K562 (cell line): Measurements from ENCODE around the gene CD52. TPM values are rescaled to one million over a fixed set of nuclear protein-coding genes. Genes with fewer than 3 reads are reported as not detected.

Source experiments
- ATAC-seq: fragments of 200-7000 bp; cut with Tn5 transposase; 3 replicates; pipeline ENCODE4 v1.9.1; 2020; ENCODE audit warnings: moderate library complexity
- BruUV-seq: library from RNA; stranded (reverse); fragments of 400-500 nt; replicated peaks from 2 replicates; lab custom pipeline; 2021; lab: Mats Ljungman, UMichigan
- CTCF ChIA-PET: fragments of 300-600 bp; formaldehyde crosslinking; extraction: SDS; loops from one replicate; lab custom pipeline; 2021; ENCODE audit warnings: low intra/inter-chr PET ratio; lab: Yijun Ruan, JAX
- POLR2A ChIA-PET: fragments of 300-600, 350-650 bp; sonication (Branson Sonifier 250); formaldehyde crosslinking; extraction: SDS; loops from one replicate; lab custom pipeline; 2021; ENCODE audit warnings: antibody characterized with exemption, inconsistent platforms; lab: Yijun Ruan, JAX
- DNase-seq, 4 experiments: peaks; one replicate each; pipeline versions ENCODE4 v3.0.0 to v3.0.0-alpha.2; 2011 to 2018; ENCODE audit warnings: low spot score in 3 of 4, mixed read lengths in 3 of 4; ENCODE audit errors: extremely low read depth in 1 of 4
- FAIRE-seq: peaks from 2 replicates; lab custom pipeline; 2011; peaks lifted over from hg19 to GRCh38; lab: Jason Lieb, UNC
- H2AFZ ChIP-seq: 2 replicates; pipeline ENCODE4 v1.6.0; 2011; ENCODE audit warnings: low read depth, low read length, control low read depth, inconsistent platforms
- H3K27ac ChIP-seq: fragments of 200-600 bp; 3 replicates; pipeline ENCODE4 v1.8.0; 2011; ENCODE audit warnings: low read depth, mild to moderate bottlenecking, control low read depth, inconsistent platforms, low read length, moderate library complexity, mixed read lengths; ENCODE audit errors: extremely low read depth
- H3K27me3 ChIP-seq, 2 experiments: fragments of 300-600 bp in 1 of 2; 2 replicates in 1 of 2; 3 replicates in 1 of 2; pipeline versions ENCODE4 v1.6.0 to v1.8.0; 2011; ENCODE audit warnings: inconsistent platforms in 2 of 2, low read length in 2 of 2, mild to moderate bottlenecking in 1 of 2, mixed read lengths in 1 of 2, moderate library complexity in 1 of 2; ENCODE audit not compliant: control insufficient read depth in 2 of 2, insufficient read depth in 2 of 2
- H3K36me3 ChIP-seq: fragments of 300-600 bp; 3 replicates; pipeline ENCODE4 v1.8.0; 2011; ENCODE audit warnings: mild to moderate bottlenecking, low read length, inconsistent platforms; ENCODE audit not compliant: control insufficient read depth, insufficient read depth
- H3K4me1 ChIP-seq, 2 experiments: fragments of 200-600 bp in 1 of 2; replicated peaks in 1 of 2; 2 replicates in 1 of 2; 3 replicates in 1 of 2; pipeline versions ENCODE4 v1.5.1 to v1.8.0; 2011; ENCODE audit warnings: inconsistent platforms in 2 of 2, low read length in 2 of 2, mild to moderate bottlenecking in 1 of 2, mixed read lengths in 1 of 2, moderate library complexity in 1 of 2; ENCODE audit not compliant: control insufficient read depth in 2 of 2, insufficient read depth in 2 of 2
- H3K4me2 ChIP-seq: 2 replicates; pipeline ENCODE4 v1.6.1; 2011; ENCODE audit warnings: low read length, control low read depth, inconsistent platforms, mixed read lengths; ENCODE audit not compliant: insufficient read depth
- H3K4me3 ChIP-seq: fragments of 200-600 bp; sonication (generic), shearing (Covaris generic); 2 replicates; pipeline ENCODE4 v1.5.1; 2016; ENCODE audit warnings: control low read depth, inconsistent platforms
- H3K79me2 ChIP-seq: fragments of 200-600 bp; 3 replicates; pipeline ENCODE4 v1.8.0; 2011; ENCODE audit warnings: low read length, inconsistent platforms; ENCODE audit not compliant: control insufficient read depth, insufficient read depth
- H3K9ac ChIP-seq, 2 experiments: 2 replicates each; pipeline versions ENCODE4 v1.6.0 to v1.6.1; 2011; ENCODE audit warnings: low read depth in 2 of 2, low read length in 2 of 2, control low read depth in 1 of 2, inconsistent platforms in 1 of 2, mild to moderate bottlenecking in 1 of 2, mixed read lengths in 1 of 2; ENCODE audit not compliant: insufficient read depth in 1 of 2
- H3K9me1 ChIP-seq: one replicate; pipeline ENCODE4 v1.6.0; 2011; ENCODE audit warnings: inconsistent platforms, mild to moderate bottlenecking, low read length, moderate library complexity; ENCODE audit not compliant: control insufficient read depth, insufficient read depth
- H3K9me3 ChIP-seq: replicated peaks from 2 replicates; pipeline ENCODE4 v1.5.1; 2011; ENCODE audit warnings: low read depth, low read length, inconsistent platforms; ENCODE audit not compliant: control insufficient read depth, insufficient read depth
- H4K20me1 ChIP-seq: replicated peaks from 2 replicates; pipeline ENCODE4 v1.6.1; 2011; ENCODE audit warnings: low read length, inconsistent platforms, mixed read lengths; ENCODE audit not compliant: control insufficient read depth, insufficient read depth
- ADNP ChIP-seq: fragments of 200-800 bp; sonication (Bioruptor generic); IDR thresholded peaks from 2 replicates; pipeline ENCODE4 v1.6.1; 2016; ENCODE audit warnings: missing genetic modification characterization, missing compliant biosample characterization
- ARNT ChIP-seq, 2 experiments: fragments of 450-650 bp; IDR thresholded peaks; 2 replicates each; pipeline ENCODE4 v1.6.1; 2016; ENCODE audit warnings: mild to moderate bottlenecking in 1 of 2
- BCOR ChIP-seq: fragments of 450-650 bp; IDR thresholded peaks from 2 replicates; pipeline ENCODE4 v1.6.1; 2016
- BHLHE40 ChIP-seq: IDR thresholded peaks from 2 replicates; pipeline ENCODE4 v1.6.1; 2011; ENCODE audit warnings: low read length, improper control_type of control experiment
- CXXC5 ChIP-seq: fragments of 250-450 bp; sonication (Bioruptor Pico); IDR thresholded peaks from 2 replicates; pipeline ENCODE4 v1.8.0; 2022; ENCODE audit warnings: inconsistent platforms, mild to moderate bottlenecking, moderate library complexity
- ESRRB ChIP-seq: fragments of 250-450 bp; sonication (Bioruptor Pico); IDR thresholded peaks from 2 replicates; pipeline ENCODE4 v1.5.0; 2020; ENCODE audit warnings: mild to moderate bottlenecking, moderate library complexity, borderline replicate concordance
- KDM1A ChIP-seq, 2 experiments: fragments of 450-650 bp; IDR thresholded peaks; 2 replicates each; pipeline ENCODE4 v1.6.1; 2016; ENCODE audit warnings: mild to moderate bottlenecking in 2 of 2
- NR1H2 ChIP-seq: sonication (generic); formaldehyde crosslinking; IDR thresholded peaks from 2 replicates; pipeline ENCODE4 v1.4.0; 2020; ENCODE audit warnings: mild to moderate bottlenecking, missing genetic modification reagents
- NUFIP1 ChIP-seq: fragments of 450-650 bp; IDR thresholded peaks from 2 replicates; pipeline ENCODE4 v1.6.1; 2018; ENCODE audit not compliant: partially characterized antibody
- POLR2AphosphoS5 ChIP-seq: IDR thresholded peaks from 2 replicates; pipeline ENCODE4 v1.6.1; 2011; ENCODE audit warnings: mild to moderate bottlenecking, low read depth, low read length, moderate library complexity; ENCODE audit not compliant: control insufficient read depth, insufficient read depth
- PURB ChIP-seq: sonication (generic); formaldehyde crosslinking; IDR thresholded peaks from 2 replicates; pipeline ENCODE4 v1.9.0; 2021; ENCODE audit warnings: low read depth, mild to moderate bottlenecking, missing genetic modification reagents
- RBM25 ChIP-seq: fragments of 200-400 bp; formaldehyde crosslinking; IDR thresholded peaks from 2 replicates; pipeline ENCODE4 v1.6.1; 2018; ENCODE audit warnings: low read length, low read depth, moderate library complexity; ENCODE audit not compliant: severe bottlenecking
- SAFB ChIP-seq: fragments of 200-400 bp; formaldehyde crosslinking; IDR thresholded peaks from 2 replicates; pipeline ENCODE4 v1.6.1; 2017; ENCODE audit warnings: low read depth, low read length, borderline replicate concordance
- SMAD4 ChIP-seq: fragments of 250-450 bp; sonication (Bioruptor Pico); conservative IDR thresholded peaks from 2 replicates; pipeline ENCODE4 v1.8.0; 2021; ENCODE audit warnings: inconsistent platforms, mild to moderate bottlenecking, moderate library complexity
- SRSF3 ChIP-seq: fragments of 200-400 bp; formaldehyde crosslinking; IDR thresholded peaks from 2 replicates; pipeline ENCODE4 v1.6.1; 2016; ENCODE audit warnings: mild to moderate bottlenecking, low read length, moderate library complexity; ENCODE audit not compliant: insufficient read depth
- ZNF121 ChIP-seq: sonication (generic); formaldehyde crosslinking; conservative IDR thresholded peaks from 2 replicates; pipeline ENCODE4 v1.8.0; 2022; ENCODE audit warnings: missing genetic modification reagents
- ZNF184 ChIP-seq: sonication (generic); formaldehyde crosslinking; IDR thresholded peaks from 2 replicates; pipeline ENCODE4 v1.5.0; 2020; ENCODE audit warnings: missing genetic modification reagents
- ZNF707 ChIP-seq: fragments of 250-450 bp; sonication (Bioruptor Pico); conservative IDR thresholded peaks from 2 replicates; pipeline ENCODE4 v1.8.0; 2022; ENCODE audit warnings: inconsistent platforms, mild to moderate bottlenecking, moderate library complexity
- whole genome bisulfite sequencing: fragments of 100-300 bp; shearing (Covaris generic); methylation state at CpG from one replicate; pipeline ENCODE4 v1.1.6; 2016; ENCODE audit warnings: low coverage, mixed read lengths; ENCODE audit not compliant: insufficient coverage; ENCODE audit errors: missing lambda C conversion rate; 5-methylcytosine and 5-hydroxymethylcytosine counted together
- in situ Hi-C: fragments of 300-500 bp; cut with MboI; formaldehyde crosslinking; loops from 4 replicates; pipeline ENCODE4 v1.15.0; 2018; ENCODE audit warnings: inconsistent platforms, mixed read lengths
- intact Hi-C: fragments of 100-400 bp; cut with micrococcal nuclease; formaldehyde crosslinking; loops from 2 replicates; pipeline ENCODE4 v1.14.2; 2022
- polyA plus RNA-seq, 8 experiments: library from polyadenylated mRNA; depleted of rRNA in 4 of 8; stranded (reverse) in 5 of 8; unstranded in 3 of 8; fragments of >200 nt; fragmentation: Nextera tagmentation in 2 of 8; fragmentation: Illumina TruSeq in 1 of 8; extraction: Ambion mirVana in 2 of 8; extraction: Trizol in 1 of 8; gene quantifications; 2 replicates each; pipeline versions ENCODE4 v1.2.1 to v1.2.3, GENCODE V29; 2011 to 2014; ENCODE audit warnings: inconsistent platforms in 1 of 8, missing spikeins in 1 of 8
- total RNA-seq, 7 experiments: library from RNA; depleted of rRNA in 6 of 7; stranded (reverse); fragments of >200 nt in 6 of 7; fragmentation: Illumina TruSeq in 2 of 7; extraction: Trizol in 2 of 7; gene quantifications; 2 replicates each; pipeline versions ENCODE4 v1.2.1 to v1.2.3, GENCODE V29; 2011 to 2021; ENCODE audit warnings: low replicate concordance in 1 of 7
- TF ChIP-seq, protein P1 (sequence below): fragments of 250-450 bp; sonication (Bioruptor Pico); IDR thresholded peaks from 2 replicates; pipeline ENCODE4 v1.8.0; 2022; ENCODE audit warnings: moderate library complexity, mild to moderate bottlenecking, inconsistent platforms
- TF ChIP-seq, protein P2 (sequence below), 2 experiments: fragments of 450-650 bp in 1 of 2; sonication (generic) in 1 of 2; formaldehyde crosslinking in 1 of 2; IDR thresholded peaks in 1 of 2; conservative IDR thresholded peaks in 1 of 2; 2 replicates each; pipeline versions ENCODE4 v1.6.1 to v1.8.1; 2016 to 2023; ENCODE audit warnings: mild to moderate bottlenecking in 2 of 2, moderate library complexity in 2 of 2, inconsistent platforms in 1 of 2, missing genetic modification reagents in 1 of 2
- TF ChIP-seq, protein P3 (sequence below): fragments of 450-650 bp; formaldehyde crosslinking; IDR thresholded peaks from 2 replicates; pipeline ENCODE4 v1.4.0; 2020; ENCODE audit warnings: mild to moderate bottlenecking, moderate library complexity

The CD52 gene
- total and polyA plus RNA-seq, 9 of the 15 experiments (the other 6 are each of a cell fraction or from before 2014, with no cell fraction given): 34.9 to 488 (median 173) TPM

DNA sequence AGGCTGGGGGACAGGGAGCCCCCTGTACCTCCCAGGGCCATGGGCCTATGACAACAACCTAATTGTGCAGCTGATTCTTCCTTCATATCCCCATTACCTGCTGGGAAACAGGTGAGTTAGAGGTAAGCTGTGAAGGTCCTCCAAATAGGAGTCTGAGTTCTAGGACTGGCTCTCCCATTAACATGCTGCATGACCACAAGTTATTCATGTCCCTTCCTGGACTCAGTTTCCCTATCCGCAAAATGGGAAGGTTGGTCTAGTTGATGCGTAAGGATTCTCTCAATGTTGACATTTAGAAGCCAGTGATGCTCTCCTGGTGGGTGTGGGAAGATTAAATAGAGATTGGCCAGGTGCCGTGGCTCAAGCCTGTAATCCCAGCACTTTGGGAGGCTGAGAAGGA lies 50.7 kb downstream of the CD52 start:
- no peaks in the 10 kb centered on the region for H3K36me3 ChIP-seq
- no peak overlapping the region for H3K4me3 ChIP-seq
- H3K4me2 ChIP-seq: no peak overlapping the region
- H3K27ac ChIP-seq: no peak overlapping the region
- no TSS peak for BruUV-seq
- intact Hi-C loops: loop anchor here (1.0 kb wide), 1 partner anchor 23 kb away; no protein-coding TSS in a partner anchor
- no peak overlapping the region for H2AFZ ChIP-seq
- ChIA-PET POLR2A (interaction anchor here (1.1 kb wide), 1 partner anchor 8 kb away, joined by 3 read pairs; no protein-coding TSS in a partner anchor), CTCF (no interaction called here)
- no peak for DNase-seq
- no peak for FAIRE-seq
- H3K27me3 ChIP-seq: no peaks in the 10 kb centered on the region
- no peaks in the 10 kb centered on the region for H3K79me2 ChIP-seq
- H3K9me1 ChIP-seq: no peaks in the 10 kb centered on the region
- H4K20me1 ChIP-seq: no peaks in the 10 kb centered on the region
- in situ Hi-C loops: no loop called here
- ATAC-seq: no peak
- peaks cover 4% of the 10 kb centered on the region; the same call in 1 of the 2 replicates for H3K9me3 ChIP-seq
- H3K9ac ChIP-seq: no peak overlapping the region
- peaks cover 0 to 9% of the 10 kb centered on the region in 2 experiments; a peak in 3 of 5 replicates for H3K4me1 ChIP-seq
- 64% methylated on average over 3 of the region's 3 CpGs for WGBS
- TF ChIP-seq PURB (CRISPR knock-in tag) (no peak), SRSF3 (no peak), BHLHE40 (no peak), POLR2AphosphoS5 (no peak), CXXC5 (no peak), RBM25 (peak; percentile 62), SAFB (no peak), NUFIP1 (no peak), ZNF121 (peak; percentile 58), ADNP (tag) (0 out of 2 replicates have a peak, but pooled peaks have one; percentile 25), SMAD4 (CRISPR knock-in tag) (no peak), ARNT (IDR thresholded peaks at IDR 0.05) (no peak), ZNF707 (no peak), KDM1A (IDR thresholded peaks at IDR 0.05) (peak in 1 of 2 experiments; percentile 31; a peak in 1 of 4 replicates), NR1H2 (no peak), ESRRB (CRISPR knock-in tag) (no peak), BCOR (peak; percentile 77), ZNF184 (CRISPR knock-in tag) (no peak)
- TF ChIP-seq, protein P1, sequence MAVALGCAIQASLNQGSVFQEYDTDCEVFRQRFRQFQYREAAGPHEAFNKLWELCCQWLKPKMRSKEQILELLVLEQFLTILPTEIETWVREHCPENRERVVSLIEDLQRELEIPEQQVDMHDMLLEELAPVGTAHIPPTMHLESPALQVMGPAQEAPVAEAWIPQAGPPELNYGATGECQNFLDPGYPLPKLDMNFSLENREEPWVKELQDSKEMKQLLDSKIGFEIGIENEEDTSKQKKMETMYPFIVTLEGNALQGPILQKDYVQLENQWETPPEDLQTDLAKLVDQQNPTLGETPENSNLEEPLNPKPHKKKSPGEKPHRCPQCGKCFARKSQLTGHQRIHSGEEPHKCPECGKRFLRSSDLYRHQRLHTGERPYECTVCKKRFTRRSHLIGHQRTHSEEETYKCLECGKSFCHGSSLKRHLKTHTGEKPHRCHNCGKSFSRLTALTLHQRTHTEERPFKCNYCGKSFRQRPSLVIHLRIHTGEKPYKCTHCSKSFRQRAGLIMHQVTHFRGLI: no peak
- TF ChIP-seq, protein P2, sequence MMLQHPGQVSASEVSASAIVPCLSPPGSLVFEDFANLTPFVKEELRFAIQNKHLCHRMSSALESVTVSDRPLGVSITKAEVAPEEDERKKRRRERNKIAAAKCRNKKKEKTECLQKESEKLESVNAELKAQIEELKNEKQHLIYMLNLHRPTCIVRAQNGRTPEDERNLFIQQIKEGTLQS (IDR thresholded peaks at IDR 0.05): no peak
- TF ChIP-seq, protein P2 (CRISPR knock-in tag; conservative IDR thresholded peaks at IDR 0.05): no peak
- TF ChIP-seq, protein P3, sequence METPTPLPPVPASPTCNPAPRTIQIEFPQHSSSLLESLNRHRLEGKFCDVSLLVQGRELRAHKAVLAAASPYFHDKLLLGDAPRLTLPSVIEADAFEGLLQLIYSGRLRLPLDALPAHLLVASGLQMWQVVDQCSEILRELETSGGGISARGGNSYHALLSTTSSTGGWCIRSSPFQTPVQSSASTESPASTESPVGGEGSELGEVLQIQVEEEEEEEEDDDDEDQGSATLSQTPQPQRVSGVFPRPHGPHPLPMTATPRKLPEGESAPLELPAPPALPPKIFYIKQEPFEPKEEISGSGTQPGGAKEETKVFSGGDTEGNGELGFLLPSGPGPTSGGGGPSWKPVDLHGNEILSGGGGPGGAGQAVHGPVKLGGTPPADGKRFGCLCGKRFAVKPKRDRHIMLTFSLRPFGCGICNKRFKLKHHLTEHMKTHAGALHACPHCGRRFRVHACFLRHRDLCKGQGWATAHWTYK: no peak
